Eye (tissue), 1 donor: ENCODE results near the gene BTG2.

Source experiments
- DNase-seq: peaks from one replicate; pipeline ENCODE4 v3.0.0-alpha.2; 2015

The BTG2 gene

GRCh38 chr1:203346060-203346768 is 40.9 kb downstream of the BTG2 start:
- peak; percentile 55 for DNase-seq

- no peak for DNase-seq
Measured at GRCh38 chr1:203346769-203347102, 41.4 kb downstream of the BTG2 start.

- DNase-seq = no peak
Measured at GRCh38 chr1:203349166-203349565, 43.8 kb downstream of the BTG2 start.

- DNase-seq = no peak
Measured at GRCh38 chr1:203349773-203350524, 44.6 kb downstream of the BTG2 start.

- DNase-seq = peak; percentile 74
Measured at GRCh38 chr1:203351037-203351625, 45.8 kb downstream of the BTG2 start, which contains the start of gene FMOD. Gene FMOD (minus strand): TSS chr1:203351122. CDS start chr1:203348270, 2,852 bp downstream.

GRCh38 chr1:203353486-203353885 is 48.2 kb downstream of the BTG2 start:
- DNase-seq = no peak

GRCh38 chr1:203354246-203354645 is 48.9 kb downstream of the BTG2 start:
- DNase-seq = no peak

- DNase-seq = no peak
Measured at GRCh38 chr1:203359010-203359571, 53.8 kb downstream of the BTG2 start.
